Testis (tissue), 3 donors: ENCODE data around the gene PPP2R2D. TPM values are rescaled to one million over a fixed set of nuclear protein-coding genes. Genes with fewer than 3 reads are reported as not detected.
A peak's percentile ranks its signal among the peaks of the same experiment; 100 is the strongest.

ENCODE experiments used
- DNase-seq: peaks from one replicate; pipeline ENCODE4 v3.0.0-alpha.2; 2019
- H3K27ac ChIP-seq, 2 donors: fragments of 200-600 bp; sonication (generic); one replicate each; pipeline ENCODE4 v1.5.1; 2019
- H3K27me3 ChIP-seq: fragments of 200-600 bp; sonication (generic); one replicate; pipeline ENCODE4 v1.5.1; 2019
- H3K36me3 ChIP-seq: fragments of 200-600 bp; sonication (generic); one replicate; pipeline ENCODE4 v1.5.1; 2017; ENCODE audit warnings: low read depth; ENCODE audit errors: missing control alignments
- H3K4me1 ChIP-seq: fragments of 200-600 bp; sonication (generic); one replicate; pipeline ENCODE4 v1.5.1; 2019
- H3K4me3 ChIP-seq, 2 donors: fragments of 200-600 bp; sonication (generic); one replicate each; pipeline ENCODE4 v1.5.1; 2017 to 2019
- H3K9me3 ChIP-seq: fragments of 200-600 bp; sonication (generic); one replicate; pipeline ENCODE4 v1.5.1; 2017
- POLR2A ChIP-seq: fragments of 450-650 bp; IDR thresholded peaks from one replicate; pipeline ENCODE4 v1.6.1; 2017; ENCODE audit warnings: antibody characterized with exemption, mild to moderate bottlenecking, moderate library complexity
- WGBS, 2 donors: methylation state at CpG; one replicate each; pipeline ENCODE4 v1.1.5; 2018; 5-methylcytosine and 5-hydroxymethylcytosine counted together
- intact Hi-C: fragments of 100-400 bp; cut with DNase I; formaldehyde crosslinking; loops from one replicate; pipeline ENCODE4 v1.15.1; 2023; ENCODE audit warnings: low total_unique reads
- polyA plus RNA-seq: library from polyadenylated mRNA; stranded (reverse); fragments of 350-450 nt; fragmentation: Illumina TruSeq; extraction: RNeasy Lipid Tissue Mini Kit (QIAGEN cat#74804); gene quantifications from one replicate; pipeline ENCODE4 v1.2.3, GENCODE V29; 2014; ENCODE audit warnings: low read depth, low replicate concordance; ENCODE audit not compliant: insufficient read depth
- total RNA-seq, 2 donors: library from RNA; depleted of rRNA; stranded (reverse); fragments of >200 nt; gene quantifications; one replicate each; pipeline ENCODE4 v1.2.3, GENCODE V29; 2016
- TF ChIP-seq, protein P1 (sequence below), 3 experiments: fragments of 450-650 bp in 2 of 3; fragments of 200-600 bp in 1 of 3; sonication (generic) in 1 of 3; IDR thresholded peaks; one replicate each; pipeline ENCODE4 v1.5.1; 2016 to 2019; ENCODE audit warnings: antibody characterized with exemption in 3 of 3, mild to moderate bottlenecking in 2 of 3, moderate library complexity in 1 of 3

PPP2R2D gene
- total and polyA plus RNA-seq, 3 donors from 2014 or later = 34.9 to 49.2 (median 48.5) TPM

DNA sequence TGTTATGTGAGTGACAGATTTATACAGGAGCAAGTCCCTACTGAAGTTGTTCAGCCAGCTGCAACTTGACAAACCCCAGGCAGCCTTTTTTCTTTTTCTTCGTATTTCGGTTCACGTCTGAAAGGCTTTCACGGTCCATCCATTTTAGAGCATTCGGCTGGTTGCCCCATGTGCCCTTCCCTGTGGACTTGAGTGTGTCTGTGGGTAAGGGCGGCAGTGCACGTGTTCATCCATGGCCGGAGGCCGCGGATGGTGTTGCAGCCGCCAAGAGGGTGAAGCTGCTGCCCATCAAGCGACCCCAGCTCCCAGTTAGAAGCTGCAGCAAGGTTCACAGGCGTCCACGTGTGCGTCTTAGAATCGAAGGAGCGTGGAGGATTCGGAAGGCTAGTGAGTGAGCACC lies 35.9 kb downstream of the PPP2R2D start:
- no peak for TF ChIP-seq POLR2A
- TF ChIP-seq, protein P1, sequence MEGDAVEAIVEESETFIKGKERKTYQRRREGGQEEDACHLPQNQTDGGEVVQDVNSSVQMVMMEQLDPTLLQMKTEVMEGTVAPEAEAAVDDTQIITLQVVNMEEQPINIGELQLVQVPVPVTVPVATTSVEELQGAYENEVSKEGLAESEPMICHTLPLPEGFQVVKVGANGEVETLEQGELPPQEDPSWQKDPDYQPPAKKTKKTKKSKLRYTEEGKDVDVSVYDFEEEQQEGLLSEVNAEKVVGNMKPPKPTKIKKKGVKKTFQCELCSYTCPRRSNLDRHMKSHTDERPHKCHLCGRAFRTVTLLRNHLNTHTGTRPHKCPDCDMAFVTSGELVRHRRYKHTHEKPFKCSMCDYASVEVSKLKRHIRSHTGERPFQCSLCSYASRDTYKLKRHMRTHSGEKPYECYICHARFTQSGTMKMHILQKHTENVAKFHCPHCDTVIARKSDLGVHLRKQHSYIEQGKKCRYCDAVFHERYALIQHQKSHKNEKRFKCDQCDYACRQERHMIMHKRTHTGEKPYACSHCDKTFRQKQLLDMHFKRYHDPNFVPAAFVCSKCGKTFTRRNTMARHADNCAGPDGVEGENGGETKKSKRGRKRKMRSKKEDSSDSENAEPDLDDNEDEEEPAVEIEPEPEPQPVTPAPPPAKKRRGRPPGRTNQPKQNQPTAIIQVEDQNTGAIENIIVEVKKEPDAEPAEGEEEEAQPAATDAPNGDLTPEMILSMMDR (IDR thresholded peaks at IDR 0.05) = no peak
- DNase-seq = no peak
- Histone ChIP-seq H3K36me3 (no peaks in the 10 kb centered on the region), H3K27ac (no peak overlapping the region), H3K27me3 (no peaks in the 10 kb centered on the region), H3K4me1 (peaks cover 25% of the 10 kb centered on the region), H3K9me3 (no peaks in the 10 kb centered on the region), H3K4me3 (no peak overlapping the region)
- WGBS, 2 donors = 93 to 96% methylated on average over 17 to 18 of the region's 18 CpGs
- intact Hi-C loops = no loop called here

DNA sequence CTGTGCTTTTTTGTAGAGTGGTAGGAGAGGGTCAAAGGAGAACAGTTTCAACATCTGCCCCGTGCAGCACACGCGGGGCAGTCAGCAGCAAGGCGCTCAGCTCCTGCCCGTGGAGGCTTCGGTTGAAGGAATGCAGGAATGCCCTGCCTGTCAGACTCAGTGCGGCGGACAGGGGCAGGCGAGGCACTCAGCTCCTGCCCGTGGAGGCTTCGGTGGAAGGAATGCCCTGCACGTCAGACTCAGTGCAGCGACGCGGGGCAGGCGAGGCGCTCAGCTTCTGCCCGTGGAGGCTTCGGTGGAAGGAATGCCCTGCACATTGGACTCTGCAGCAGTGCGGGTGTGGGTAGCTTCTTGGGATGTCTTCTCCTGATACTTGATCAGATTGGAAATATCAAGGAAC lies 37.0 kb downstream of the PPP2R2D start:
- H3K27ac ChIP-seq = no peak overlapping the region
- H3K4me3 ChIP-seq = no peak overlapping the region
- TF ChIP-seq POLR2A = no peak
- TF ChIP-seq, protein P1 (IDR thresholded peaks at IDR 0.05) = no peak
- 87 to 92% methylated on average over 17 to 20 of the region's 20 CpGs for WGBS, 2 donors
- no peaks in the 10 kb centered on the region for H3K9me3 ChIP-seq
- H3K27me3 ChIP-seq = no peaks in the 10 kb centered on the region
- peaks cover 14% of the 10 kb centered on the region for H3K4me1 ChIP-seq
- DNase-seq = no peak
- H3K36me3 ChIP-seq = no peaks in the 10 kb centered on the region
- intact Hi-C loops = no loop called here

DNA sequence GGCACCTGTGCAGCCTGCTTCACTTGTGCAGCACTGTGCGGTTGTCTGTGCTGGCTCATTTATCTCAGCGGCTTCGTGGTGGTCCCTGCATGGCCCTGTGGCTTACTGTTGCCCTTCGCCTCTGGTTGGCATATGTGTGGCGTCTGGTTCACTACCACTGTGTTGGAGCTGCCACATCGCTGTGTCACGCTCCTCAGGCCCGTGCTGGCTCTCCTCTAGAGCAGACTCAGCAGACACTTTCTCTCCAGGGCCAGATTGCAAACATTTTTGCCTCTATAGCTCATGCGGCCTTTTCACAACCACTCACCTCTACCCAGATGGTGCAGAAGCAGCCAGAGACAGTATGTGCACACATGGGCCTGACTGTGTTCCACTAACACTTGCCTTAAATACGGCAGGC lies 37.9 kb downstream of the PPP2R2D start:
- WGBS, 2 donors = 95 to 98% methylated on average over 10 of the region's 10 CpGs
- intact Hi-C loops = no loop called here

DNA sequence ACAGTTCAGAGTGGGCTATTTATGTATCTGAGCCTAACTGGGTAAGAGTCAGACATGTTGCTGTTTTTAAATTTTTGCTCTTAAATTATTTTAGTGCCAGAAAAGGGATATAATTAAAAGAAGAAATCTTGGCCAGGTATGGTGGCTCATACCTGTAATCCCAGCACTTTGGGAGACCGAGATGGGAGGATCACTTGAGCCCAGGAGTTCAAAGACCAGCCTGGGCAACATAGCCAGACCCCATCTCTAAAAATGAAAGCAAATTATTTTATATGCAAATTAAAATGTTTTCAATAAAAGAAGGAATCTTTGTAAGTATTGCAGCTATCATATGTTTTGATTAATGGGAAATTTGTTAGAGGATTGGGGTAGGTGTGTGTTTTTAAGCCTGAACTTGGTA lies 41.6 kb downstream of the PPP2R2D start:
- 92 to 97% methylated on average over 1 of the region's 1 CpG for WGBS, 2 donors
- no peak for DNase-seq
- Histone ChIP-seq H3K4me1 (peaks cover 15% of the 10 kb centered on the region), H3K27ac (no peak overlapping the region), H3K4me3 (no peak overlapping the region), H3K36me3 (no peaks in the 10 kb centered on the region), H3K9me3 (no peaks in the 10 kb centered on the region), H3K27me3 (no peaks in the 10 kb centered on the region)
- TF ChIP-seq POLR2A = no peak
- TF ChIP-seq, protein P1 (IDR thresholded peaks at IDR 0.05) = no peak
- intact Hi-C loops = no loop called here

More for the DNA sequence above, 37.9 kb downstream of the PPP2R2D start:
- Histone ChIP-seq H3K4me3 (no peak overlapping the region), H3K36me3 (no peaks in the 10 kb centered on the region), H3K9me3 (no peaks in the 10 kb centered on the region), H3K27me3 (no peaks in the 10 kb centered on the region), H3K27ac (no peak overlapping the region), H3K4me1 (peaks cover 12% of the 10 kb centered on the region)
- DNase-seq = no peak
- TF ChIP-seq, protein P1 (IDR thresholded peaks at IDR 0.05) = no peak
- TF ChIP-seq POLR2A = no peak

DNA sequence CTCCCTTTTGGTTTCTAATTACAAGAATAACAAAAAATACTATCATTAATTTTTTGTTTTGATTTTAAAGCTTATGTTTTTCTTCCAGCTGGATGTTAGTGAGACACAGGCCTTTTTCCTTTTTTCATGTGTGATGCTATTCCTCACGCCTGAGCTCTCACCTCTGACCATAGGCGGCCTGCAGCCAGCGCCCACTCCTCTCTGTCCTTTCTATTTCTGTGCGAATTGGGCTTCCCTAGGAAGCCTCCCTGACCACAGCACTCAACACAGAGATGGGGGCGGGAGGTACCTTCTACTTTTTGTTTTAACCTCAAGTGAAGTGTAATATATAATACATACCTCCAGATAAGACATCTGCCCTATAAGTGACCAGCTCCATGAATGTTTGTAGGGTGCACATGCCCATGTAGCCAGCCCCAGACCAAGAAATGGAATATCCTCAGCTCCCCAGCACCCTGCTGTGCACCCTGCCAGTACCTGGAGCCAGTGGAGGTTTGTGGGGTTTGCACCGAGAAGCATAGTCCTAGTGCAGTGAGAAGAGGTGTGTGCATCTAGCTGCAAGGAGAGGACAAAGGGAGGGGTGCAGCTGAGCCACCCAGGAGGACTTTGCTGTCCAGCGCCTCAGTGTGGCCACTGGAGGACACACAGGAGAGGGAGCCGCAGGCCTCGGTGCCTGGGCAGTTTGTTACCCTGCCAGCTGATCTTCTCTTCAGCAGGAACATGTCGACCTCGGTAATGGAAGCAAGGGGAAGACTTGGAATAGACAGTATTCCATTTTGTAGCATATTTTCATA lies 42.4 kb downstream of the PPP2R2D start:
- no peaks in the 10 kb centered on the region for H3K9me3 ChIP-seq
- TF ChIP-seq, protein P1 (IDR thresholded peaks at IDR 0.05) = peak in 2 of 3 experiments; percentile 28 to 34
- no peak for TF ChIP-seq POLR2A
- peak; percentile 67 for DNase-seq
- H3K36me3 ChIP-seq = no peaks in the 10 kb centered on the region
- H3K4me1 ChIP-seq = peaks cover 15% of the 10 kb centered on the region
- WGBS, 2 donors = 49 to 57% methylated on average over 11 of the region's 11 CpGs
- no peaks in the 10 kb centered on the region for H3K27me3 ChIP-seq
- intact Hi-C loops = no loop called here
- no peak overlapping the region for H3K27ac ChIP-seq
- H3K4me3 ChIP-seq = no peak overlapping the region
